ENCODE measurements around the gene UBE2Z.
A peak's percentile ranks its signal among the peaks of the same experiment; 100 is the strongest.
"Not testable (repeated sequence)": the region's sequence is repeated elsewhere in the genome, so short reads cannot be mapped to it uniquely, and the experiment has no call there.

Gene UBE2Z

GRCh38 chr17:48871551-48872351, 36.5 kb upstream of the UBE2Z start:
- TF ChIP-seq, protein P1, sequence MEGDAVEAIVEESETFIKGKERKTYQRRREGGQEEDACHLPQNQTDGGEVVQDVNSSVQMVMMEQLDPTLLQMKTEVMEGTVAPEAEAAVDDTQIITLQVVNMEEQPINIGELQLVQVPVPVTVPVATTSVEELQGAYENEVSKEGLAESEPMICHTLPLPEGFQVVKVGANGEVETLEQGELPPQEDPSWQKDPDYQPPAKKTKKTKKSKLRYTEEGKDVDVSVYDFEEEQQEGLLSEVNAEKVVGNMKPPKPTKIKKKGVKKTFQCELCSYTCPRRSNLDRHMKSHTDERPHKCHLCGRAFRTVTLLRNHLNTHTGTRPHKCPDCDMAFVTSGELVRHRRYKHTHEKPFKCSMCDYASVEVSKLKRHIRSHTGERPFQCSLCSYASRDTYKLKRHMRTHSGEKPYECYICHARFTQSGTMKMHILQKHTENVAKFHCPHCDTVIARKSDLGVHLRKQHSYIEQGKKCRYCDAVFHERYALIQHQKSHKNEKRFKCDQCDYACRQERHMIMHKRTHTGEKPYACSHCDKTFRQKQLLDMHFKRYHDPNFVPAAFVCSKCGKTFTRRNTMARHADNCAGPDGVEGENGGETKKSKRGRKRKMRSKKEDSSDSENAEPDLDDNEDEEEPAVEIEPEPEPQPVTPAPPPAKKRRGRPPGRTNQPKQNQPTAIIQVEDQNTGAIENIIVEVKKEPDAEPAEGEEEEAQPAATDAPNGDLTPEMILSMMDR (IDR thresholded peaks at IDR 0.05; ENCODE audit: insufficient read depth, low read depth, low read length, missing control alignments), result no peak
- no peak for DNase-seq (ENCODE audit: low read depth)
- no peak overlapping the region for H3K4me3 ChIP-seq (ENCODE audit: low read length)

GRCh38 chr17:48872409-48872808, 35.8 kb upstream of the UBE2Z start:
- not testable (repeated sequence) for DNase-seq (ENCODE audit: low read depth); H3K4me3 ChIP-seq (ENCODE audit: low read length)

DNA sequence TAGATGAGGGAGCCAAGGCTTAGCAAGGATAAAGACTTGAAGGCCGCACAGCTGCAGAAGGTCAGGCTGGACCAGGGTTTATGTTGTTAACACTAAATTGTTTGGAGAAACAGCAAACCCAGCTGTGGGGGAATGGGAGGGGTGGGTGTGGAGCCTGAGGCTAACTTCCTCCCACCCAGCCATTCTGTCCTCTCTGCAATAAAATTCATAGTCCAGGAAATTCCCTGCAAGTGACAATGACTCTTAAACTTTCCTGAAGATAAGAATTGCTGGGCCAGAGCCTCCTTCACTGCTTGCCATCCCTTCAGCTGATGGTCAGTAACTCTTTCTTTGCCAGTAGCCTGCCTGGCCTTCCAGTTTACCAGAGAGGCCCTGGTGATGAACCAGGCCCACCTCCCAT, 35.0 kb upstream of the UBE2Z start:
- no peak for DNase-seq (ENCODE audit: low read depth)
- H3K4me3 ChIP-seq (ENCODE audit: low read length), result no peak overlapping the region
- TF ChIP-seq, protein P1 (IDR thresholded peaks at IDR 0.05; ENCODE audit: insufficient read depth, low read depth, low read length, missing control alignments), result no peak

DNA sequence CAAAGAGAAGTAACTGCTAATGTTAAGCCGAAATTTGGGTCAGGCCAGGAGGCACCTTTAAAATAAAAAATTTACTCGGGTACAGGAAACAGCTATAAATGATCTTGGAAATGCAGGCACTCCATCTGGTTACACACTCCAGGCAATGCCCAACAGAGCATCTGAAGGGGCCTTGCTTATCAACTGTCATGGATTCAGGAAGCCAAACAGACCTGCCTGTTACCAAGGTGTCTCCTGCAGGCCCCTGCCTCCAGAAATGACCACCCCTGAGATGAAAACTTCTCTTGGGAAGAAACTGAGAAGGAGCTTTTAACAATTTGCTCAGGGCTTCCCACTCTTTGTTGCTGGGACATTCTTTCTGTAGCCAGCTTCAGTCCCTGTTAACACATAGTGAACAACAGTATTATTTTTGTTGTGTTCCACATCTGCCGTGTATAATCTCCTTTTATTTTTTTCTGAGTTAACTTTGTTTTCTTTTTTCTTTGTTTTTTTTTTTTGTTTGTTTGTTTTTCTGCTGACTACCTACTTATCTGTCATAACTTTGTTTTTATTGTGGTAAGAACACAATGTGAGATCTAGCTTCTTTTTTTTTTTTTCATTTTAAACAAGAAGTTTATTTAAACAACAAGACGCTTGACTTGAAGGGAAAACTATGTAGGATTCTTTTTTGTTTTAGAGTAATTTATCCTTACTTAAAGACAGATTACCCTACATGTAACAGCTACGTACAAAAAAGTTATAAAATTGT, 34.3 kb upstream of the UBE2Z start:
- no peak overlapping the region for H3K4me3 ChIP-seq (ENCODE audit: low read length)
- DNase-seq (ENCODE audit: low read depth), result no peak
- TF ChIP-seq, protein P1 (IDR thresholded peaks at IDR 0.05; ENCODE audit: insufficient read depth, low read depth, low read length, missing control alignments), result no peak

DNA sequence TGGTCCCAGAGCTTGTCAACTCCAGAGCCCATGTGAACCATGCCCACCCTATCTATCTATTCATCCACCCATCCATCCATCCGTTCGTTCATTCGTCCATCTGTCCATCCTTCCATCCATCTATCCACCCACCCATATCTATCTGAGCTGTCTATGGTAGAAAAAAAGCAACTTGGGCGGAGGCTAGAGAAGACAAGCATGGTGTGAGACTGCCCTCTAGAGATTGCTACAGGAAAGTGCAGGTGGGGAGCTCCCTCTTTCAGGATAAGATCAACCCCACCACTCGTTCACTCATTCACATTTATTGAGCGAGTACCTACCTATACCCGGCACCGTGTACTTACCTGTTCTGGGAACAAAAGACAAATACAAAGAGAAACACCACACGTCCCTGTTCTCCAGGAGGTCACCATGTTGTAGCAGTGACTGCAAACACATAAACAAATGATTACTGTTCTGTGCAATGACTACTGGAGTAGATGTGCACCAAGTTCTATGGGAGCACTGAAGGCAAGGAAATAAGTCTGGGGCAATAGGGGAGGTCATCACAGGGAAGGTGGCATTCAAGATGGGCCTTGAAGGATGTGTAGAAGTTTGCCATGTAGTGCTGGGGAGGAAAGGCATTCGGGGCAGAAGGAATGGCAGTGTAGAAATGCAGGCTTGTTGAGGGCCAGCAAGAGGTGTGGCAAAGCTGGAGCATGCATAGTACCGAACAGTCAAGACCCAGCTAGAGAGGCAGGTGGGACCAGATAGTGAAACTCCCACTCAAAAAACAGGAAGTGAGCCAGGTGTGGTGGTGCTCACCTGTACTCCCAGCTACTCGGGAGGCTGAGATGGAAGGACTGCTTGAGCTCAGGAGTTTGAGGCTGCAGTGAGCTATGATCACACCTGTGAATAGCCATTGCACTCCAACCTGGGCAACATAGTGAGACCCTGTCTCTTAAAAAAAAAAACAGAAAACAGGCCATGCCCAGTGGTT, 29.0 kb upstream of the UBE2Z start:
- TF ChIP-seq, protein P1 (IDR thresholded peaks at IDR 0.05; ENCODE audit: insufficient read depth, low read depth, low read length, missing control alignments), result peak; percentile 99
- no peak overlapping the region for H3K4me3 ChIP-seq (ENCODE audit: low read length)
- peak; percentile 75 for DNase-seq (ENCODE audit: low read depth)

GRCh38 chr17:48882272-48882671, 25.9 kb upstream of the UBE2Z start:
- H3K4me3 ChIP-seq (ENCODE audit: low read length), result no peak overlapping the region
- TF ChIP-seq, protein P1 (IDR thresholded peaks at IDR 0.05; ENCODE audit: insufficient read depth, low read depth, low read length, missing control alignments), result no peak
- no peak for DNase-seq (ENCODE audit: low read depth)

- H3K4me3 ChIP-seq (ENCODE audit: low read length), result no peak overlapping the region
- TF ChIP-seq, protein P1 (IDR thresholded peaks at IDR 0.05; ENCODE audit: insufficient read depth, low read depth, low read length, missing control alignments), result no peak
- DNase-seq (ENCODE audit: low read depth), result no peak
Observed at GRCh38 chr17:48883171-48883570, 25.0 kb upstream of the UBE2Z start.
